Measurements from ENCODE around the gene COPS8.

The COPS8 gene

GRCh38 chr2:237134321-237135230, 48.9 kb downstream of the COPS8 start:
- DNase-seq: no peak

GRCh38 chr2:237136824-237137223, 51.1 kb downstream of the COPS8 start:
- DNase-seq: no peak

GRCh38 chr2:237137626-237138323, 52.1 kb downstream of the COPS8 start:
- no peak for DNase-seq

GRCh38 chr2:237139123-237139675, 53.5 kb downstream of the COPS8 start:
- DNase-seq: no peak

GRCh38 chr2:237140689-237141285, 55.1 kb downstream of the COPS8 start:
- DNase-seq: no peak

- no peak for DNase-seq
Observed at GRCh38 chr2:237141571-237142051, 55.9 kb downstream of the COPS8 start.

GRCh38 chr2:237143118-237143517, 57.4 kb downstream of the COPS8 start:
- DNase-seq: no peak

GRCh38 chr2:237143676-237144440, 58.2 kb downstream of the COPS8 start:
- no peak for DNase-seq

- no peak for DNase-seq
Observed at GRCh38 chr2:237144516-237144915, 58.8 kb downstream of the COPS8 start.

GRCh38 chr2:237147317-237147716, 61.6 kb downstream of the COPS8 start:
- no peak for DNase-seq

GRCh38 chr2:237148624-237149023, 62.9 kb downstream of the COPS8 start:
- DNase-seq: no peak

GRCh38 chr2:237149425-237149824, 63.7 kb downstream of the COPS8 start:
- no peak for DNase-seq
